HG03064 (cell line): ENCODE measurements around the gene REL.
"Not testable (repeated sequence)": the region's sequence is repeated elsewhere in the genome, so short reads cannot be mapped to it uniquely, and the experiment has no call there.

Source experiments
- ATAC-seq: cut with Tn5 transposase; IDR thresholded peaks from one replicate; pipeline ENCODE4 v1.9.1; 2021; ENCODE audit warnings: low read depth; ENCODE audit not compliant: unreplicated experiment

Gene REL

GRCh38 chr2:60906395-60906794, 25.0 kb downstream of the REL start:
- no peak for ATAC-seq

GRCh38 chr2:60907329-60907728, 26.0 kb downstream of the REL start:
- ATAC-seq, result no peak

DNA sequence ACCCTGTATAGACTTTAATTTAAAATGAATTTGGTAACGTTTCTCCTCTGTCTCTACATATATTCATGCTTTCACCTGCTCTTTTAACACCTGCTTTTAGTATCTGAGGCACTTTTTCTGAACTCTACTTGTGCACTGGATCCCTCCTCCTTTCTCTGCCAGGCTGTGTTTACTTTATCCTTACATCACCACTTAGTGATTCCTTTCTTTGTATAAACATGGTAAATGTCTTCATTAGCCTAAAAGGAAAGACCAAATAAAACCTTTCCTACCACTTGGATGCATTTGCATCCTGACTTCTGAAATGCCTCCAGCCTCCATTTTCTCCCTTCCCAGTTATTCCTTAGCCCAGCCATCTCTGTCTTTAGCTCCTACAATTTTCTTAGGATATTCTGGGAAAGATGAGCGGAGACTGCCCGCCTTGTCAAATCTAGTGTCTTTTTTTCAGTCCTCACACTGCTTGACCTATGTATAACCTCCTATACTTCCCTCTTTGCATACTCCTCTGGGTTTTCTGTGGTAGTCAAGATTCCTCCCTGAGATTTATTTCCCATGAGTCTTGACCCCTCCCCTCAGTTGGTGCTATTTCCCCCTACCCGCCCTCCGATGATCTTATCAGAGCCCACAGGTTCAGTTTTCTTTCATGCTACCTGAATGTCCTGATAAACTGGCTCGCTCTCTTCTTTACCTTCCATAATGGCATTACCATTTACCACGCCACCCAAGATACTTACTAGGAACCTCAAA, 44.8 kb downstream of the REL start:
- ATAC-seq, result no peak

GRCh38 chr2:60926741-60927552, 45.6 kb downstream of the REL start:
- no peak for ATAC-seq

DNA sequence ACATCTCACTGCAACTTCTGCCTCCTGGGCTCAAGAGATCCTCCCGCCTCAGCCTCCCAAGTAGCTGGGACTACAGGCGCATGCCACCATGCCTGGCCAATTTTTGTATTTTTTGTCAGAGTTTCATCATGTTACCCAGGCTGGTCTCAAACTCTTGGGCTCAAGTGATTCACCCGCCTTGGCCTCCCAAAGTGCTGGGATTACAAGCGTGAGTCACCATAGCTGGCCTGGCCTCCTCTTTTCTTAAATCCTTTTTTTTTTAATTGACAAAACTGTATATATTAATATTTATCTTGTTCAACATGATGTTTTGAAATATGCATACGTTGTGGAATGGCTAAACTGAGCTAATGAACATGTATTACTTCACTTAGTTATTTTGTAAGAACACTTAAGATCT, 50.7 kb downstream of the REL start:
- ATAC-seq, result not testable (repeated sequence)

DNA sequence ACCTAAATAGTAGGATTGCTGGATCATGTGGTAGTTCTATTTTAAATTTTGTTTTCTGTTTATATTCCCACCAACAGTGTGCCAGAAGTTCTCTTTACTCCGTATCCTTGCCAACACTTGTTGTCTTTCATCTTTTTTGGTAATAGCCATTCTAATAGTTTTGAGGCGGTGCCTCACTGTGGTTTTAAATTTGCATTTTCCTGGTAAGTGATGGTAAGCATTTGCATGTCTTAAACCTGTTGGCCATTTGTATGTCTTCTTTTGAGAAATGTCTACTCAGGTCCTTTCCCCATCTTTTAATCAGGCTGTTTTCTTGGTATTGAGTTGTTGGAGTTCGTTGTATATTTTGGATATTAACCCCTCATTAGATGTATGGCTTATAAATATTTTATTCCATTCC, 51.6 kb downstream of the REL start:
- ATAC-seq, result no peak

DNA sequence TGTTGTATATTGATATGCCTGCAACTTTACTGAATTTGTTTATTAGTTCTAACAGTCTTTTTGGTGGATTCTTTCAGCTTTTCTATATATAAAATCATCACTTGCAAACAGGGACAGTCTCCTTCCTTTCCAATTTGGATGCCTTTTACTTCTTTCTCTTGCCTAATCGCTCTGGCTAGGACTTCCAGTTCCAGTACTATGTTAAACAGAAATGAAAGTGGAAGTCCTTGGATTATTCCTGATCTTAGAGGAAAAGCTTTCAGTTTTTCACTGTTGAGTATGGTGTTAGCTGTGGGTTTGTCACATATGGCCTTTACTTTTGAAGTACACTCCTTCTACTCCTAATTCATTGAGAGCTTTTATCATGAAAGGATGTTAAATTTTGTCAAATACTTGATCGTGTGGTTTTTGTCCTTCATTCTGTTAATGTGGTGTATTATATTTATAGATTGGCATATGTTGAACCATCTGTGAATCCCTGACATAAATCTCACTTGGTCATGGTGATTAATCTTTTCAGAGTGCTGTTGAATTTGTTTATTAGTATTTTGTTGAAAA, 52.9 kb downstream of the REL start:
- ATAC-seq, result no peak

DNA sequence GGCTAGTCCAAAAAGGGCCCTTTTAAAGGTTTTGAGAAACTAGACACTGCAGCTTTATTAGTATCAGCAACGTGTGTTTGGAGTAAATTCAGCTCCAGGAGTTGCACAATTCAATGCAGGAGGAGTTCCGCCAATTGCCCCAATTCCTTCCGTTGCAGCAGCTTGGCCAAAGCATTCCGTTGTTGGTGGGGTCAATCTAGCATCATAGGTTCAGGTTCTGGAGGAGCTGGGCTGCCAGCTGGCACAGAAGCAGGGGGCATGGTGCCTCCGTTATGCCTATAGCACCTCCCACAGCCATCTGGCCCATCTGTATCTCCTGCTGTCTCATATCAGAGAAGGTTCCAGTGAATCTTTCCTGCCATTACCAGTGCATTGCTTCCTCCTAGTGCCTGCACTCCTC, 55.4 kb downstream of the REL start:
- ATAC-seq, result no peak

- ATAC-seq, result no peak
These were observed 56.9 kb downstream of the REL start for GRCh38 chr2:60938301-60938700.

- no peak for ATAC-seq
These were observed 58.2 kb downstream of the REL start for GRCh38 chr2:60939622-60940021.

- no peak for ATAC-seq
These were observed 64.0 kb downstream of the REL start for GRCh38 chr2:60945341-60945740.

DNA sequence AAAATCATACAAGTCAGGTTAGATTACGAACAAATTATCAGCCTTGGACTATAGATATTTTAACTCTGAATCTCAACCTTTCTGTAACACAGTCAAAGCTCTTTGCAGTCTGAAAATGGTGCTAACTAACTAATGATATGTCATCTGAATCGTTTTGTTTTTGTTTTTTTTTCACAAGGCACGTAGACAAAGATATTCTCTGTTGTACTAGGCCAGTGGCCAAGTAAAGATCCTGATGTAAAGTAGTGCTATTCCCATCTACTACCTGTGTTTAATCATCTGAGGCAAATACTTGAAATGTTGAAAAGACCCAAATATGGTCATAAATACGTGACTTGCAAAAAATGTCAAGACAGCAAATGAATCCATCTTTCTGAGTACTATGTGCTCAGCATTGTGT, 65.7 kb downstream of the REL start:
- no peak for ATAC-seq

DNA sequence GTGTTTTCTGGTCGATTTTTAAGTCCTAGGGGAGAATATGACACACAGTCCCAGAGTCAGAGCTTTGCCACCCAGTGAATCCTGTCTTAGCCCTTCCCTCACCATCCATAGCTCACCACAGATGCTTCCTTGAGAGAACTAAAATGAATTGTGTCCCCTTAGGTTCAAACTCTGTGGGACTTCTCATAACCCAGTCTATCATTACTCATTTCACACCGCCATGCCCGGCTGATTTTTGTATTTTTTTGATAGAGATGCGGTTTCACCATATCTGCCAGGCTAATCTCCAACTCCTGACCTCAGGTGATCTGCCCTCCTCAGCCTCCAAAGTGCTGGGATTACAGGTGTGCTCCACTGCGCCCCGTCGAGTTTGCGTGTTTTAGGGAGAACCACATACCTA, 66.8 kb downstream of the REL start:
- no peak for ATAC-seq

DNA sequence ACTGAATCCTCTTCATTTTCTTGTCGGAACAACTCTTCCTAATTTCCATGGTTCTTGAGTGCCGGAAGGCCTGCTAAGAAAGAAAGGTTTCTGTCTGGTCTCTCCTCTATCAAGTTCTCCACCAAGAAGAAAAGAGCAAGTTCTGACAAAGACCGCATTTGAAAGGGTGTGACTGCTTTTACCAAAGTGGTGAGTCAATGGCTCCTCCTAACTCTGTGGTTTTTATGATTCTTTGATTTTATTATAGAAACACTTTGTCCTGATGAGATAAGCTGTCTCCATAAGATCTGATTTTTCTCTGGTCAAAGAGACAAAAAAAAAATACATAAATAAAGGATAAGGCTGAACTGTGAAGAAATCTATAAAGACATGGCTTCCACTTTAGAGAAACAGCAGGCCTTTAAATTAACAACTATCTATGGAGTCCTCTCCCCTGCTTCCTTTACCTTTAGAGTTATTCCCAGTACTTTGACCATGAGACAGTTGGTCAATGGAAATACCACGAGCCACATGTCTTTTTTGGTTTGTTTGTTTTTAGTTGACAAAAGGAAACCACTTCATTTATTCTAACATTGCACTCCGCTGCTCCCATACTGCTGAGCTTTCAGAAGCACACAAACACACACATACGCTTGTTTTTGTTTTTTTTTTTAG, 67.7 kb downstream of the REL start:
- ATAC-seq, result no peak

DNA sequence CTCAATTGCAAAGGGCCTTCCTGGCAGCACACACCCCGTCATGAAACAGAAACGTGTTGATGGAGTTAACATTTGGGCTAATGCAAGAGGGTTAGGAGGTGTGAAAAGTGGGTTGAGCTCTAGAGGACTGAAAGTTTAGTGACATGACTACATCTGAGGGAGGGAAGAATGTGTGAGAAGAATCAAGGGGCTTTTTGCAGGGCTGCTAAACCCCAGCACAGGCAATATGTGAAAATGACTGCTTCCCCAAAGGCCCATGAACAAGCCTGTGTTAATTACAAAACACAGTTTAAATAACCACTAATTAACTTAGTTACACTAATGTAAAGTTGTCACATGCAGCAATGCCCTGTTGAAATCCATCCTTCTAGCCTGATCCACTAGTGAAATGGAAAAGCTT, 72.8 kb downstream of the REL start:
- ATAC-seq, result no peak

DNA sequence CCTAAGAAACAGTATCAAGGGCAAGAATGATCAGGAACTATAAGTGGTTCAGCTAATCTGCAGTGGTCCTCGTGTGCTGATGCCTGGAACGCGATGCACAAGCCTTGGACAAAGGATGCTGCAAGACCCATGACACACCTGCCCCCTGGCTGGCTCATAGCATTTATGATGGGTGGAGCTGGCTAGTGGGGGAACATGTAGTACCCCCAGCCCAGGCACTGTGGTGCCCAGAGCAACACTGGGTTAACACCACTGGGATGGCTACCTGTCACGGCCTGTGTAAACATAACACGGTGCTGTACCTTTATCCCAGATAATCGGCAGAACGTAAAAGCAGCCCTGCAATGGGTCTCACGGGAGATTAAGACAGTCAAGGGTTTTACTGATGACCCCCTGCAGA, 75.8 kb downstream of the REL start:
- no peak for ATAC-seq

DNA sequence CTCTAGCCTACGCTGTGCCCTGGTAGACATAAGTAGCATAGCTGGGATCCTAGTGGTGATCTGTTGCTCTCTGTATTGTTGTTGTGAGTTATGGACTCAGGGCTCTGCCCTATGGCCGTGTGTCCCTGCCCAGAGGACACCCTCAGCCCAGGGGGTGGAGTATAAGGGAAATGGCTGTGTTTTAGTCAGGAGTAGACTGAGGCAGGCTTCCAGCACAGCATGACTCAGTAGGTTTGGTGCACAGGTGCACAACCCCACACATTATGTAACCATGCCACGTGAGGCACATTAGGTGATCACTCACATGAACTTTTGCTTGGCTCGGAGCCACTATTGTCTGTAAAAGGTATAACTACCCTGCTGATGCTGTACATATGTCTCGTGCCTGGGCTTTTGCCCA, 76.3 kb downstream of the REL start:
- ATAC-seq, result no peak

DNA sequence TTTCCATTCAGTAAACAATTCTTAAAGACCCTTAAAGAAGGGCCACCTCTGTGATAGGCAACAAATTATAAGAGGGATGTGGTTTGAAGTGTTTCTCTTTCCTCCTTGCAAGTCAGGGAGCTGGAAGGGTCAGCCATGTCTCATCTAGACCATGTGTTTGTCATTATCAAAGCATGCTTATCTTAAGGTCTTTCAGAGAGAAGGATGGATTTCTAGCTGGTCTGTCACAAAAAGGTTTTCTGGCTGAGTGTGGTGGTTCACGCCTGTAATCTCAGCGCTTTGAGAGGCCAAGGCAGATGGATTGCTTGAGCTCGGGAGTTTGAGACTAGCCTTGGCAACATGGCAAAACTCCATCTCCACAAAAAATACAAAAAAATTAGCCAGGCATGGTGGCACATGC, 77.0 kb downstream of the REL start:
- no peak for ATAC-seq

- no peak for ATAC-seq
These were observed 77.4 kb downstream of the REL start for GRCh38 chr2:60958800-60959199.

GRCh38 chr2:60959501-60959900, 78.1 kb downstream of the REL start:
- no peak for ATAC-seq

- ATAC-seq, result no peak
These were observed 79.3 kb downstream of the REL start for GRCh38 chr2:60960706-60961105.
